ENCODE data around the gene CDH26.

The CDH26 gene

GRCh38 chr20:59961423-59961822 is 3.2 kb downstream of the CDH26 start:
- Mint-ChIP-seq H3K27ac (no peak overlapping the region), H3K27me3 (ENCODE audit: low read depth) (peaks cover 18% of the 10 kb centered on the region), H3K9me3 (no peaks in the 10 kb centered on the region), H3K4me3 (no peak overlapping the region), H3K36me3 (ENCODE audit: low read depth) (no peaks in the 10 kb centered on the region), H3K4me1 (no peaks in the 10 kb centered on the region)
- no peak for TF ChIP-seq CTCF (IDR thresholded peaks at IDR 0.05; ENCODE audit: unreplicated experiment in 3 of 3)

GRCh38 chr20:59962155-59962554 is 3.9 kb downstream of the CDH26 start:
- no peak overlapping the region for H3K4me3 Mint-ChIP-seq
- H3K4me1 Mint-ChIP-seq: no peaks in the 10 kb centered on the region
- peaks cover 18% of the 10 kb centered on the region for H3K27me3 Mint-ChIP-seq (ENCODE audit: low read depth)
- no peak overlapping the region for H3K27ac Mint-ChIP-seq
- H3K9me3 Mint-ChIP-seq: no peaks in the 10 kb centered on the region
- TF ChIP-seq CTCF (IDR thresholded peaks at IDR 0.05; ENCODE audit: unreplicated experiment in 3 of 3): no peak
- no peaks in the 10 kb centered on the region for H3K36me3 Mint-ChIP-seq (ENCODE audit: low read depth)

- H3K4me1 Mint-ChIP-seq: no peaks in the 10 kb centered on the region
- H3K36me3 Mint-ChIP-seq (ENCODE audit: low read depth): no peaks in the 10 kb centered on the region
- no peak overlapping the region for H3K4me3 Mint-ChIP-seq
- H3K27me3 Mint-ChIP-seq (ENCODE audit: low read depth): peaks cover 6% of the 10 kb centered on the region
- no peak overlapping the region for H3K27ac Mint-ChIP-seq
- no peaks in the 10 kb centered on the region for H3K9me3 Mint-ChIP-seq
- TF ChIP-seq CTCF (IDR thresholded peaks at IDR 0.05; ENCODE audit: unreplicated experiment in 3 of 3): no peak
Observed at GRCh38 chr20:59966428-59966827, 8.2 kb downstream of the CDH26 start.

- Mint-ChIP-seq H3K4me1 (peaks cover 17% of the 10 kb centered on the region), H3K27me3 (ENCODE audit: low read depth) (peaks cover 8% of the 10 kb centered on the region), H3K36me3 (ENCODE audit: low read depth) (no peaks in the 10 kb centered on the region), H3K9me3 (no peaks in the 10 kb centered on the region), H3K4me3 (no peak overlapping the region), H3K27ac (no peak overlapping the region)
- TF ChIP-seq CTCF (IDR thresholded peaks at IDR 0.05; ENCODE audit: unreplicated experiment in 3 of 3): no peak
Observed at GRCh38 chr20:59971428-59971827, 13.2 kb downstream of the CDH26 start.

GRCh38 chr20:59972037-59972801 is 14.0 kb downstream of the CDH26 start:
- Mint-ChIP-seq H3K36me3 (ENCODE audit: low read depth) (no peaks in the 10 kb centered on the region), H3K27me3 (ENCODE audit: low read depth) (peaks cover 8% of the 10 kb centered on the region), H3K27ac (no peak overlapping the region), H3K4me1 (peaks cover 21% of the 10 kb centered on the region), H3K9me3 (no peaks in the 10 kb centered on the region), H3K4me3 (no peak overlapping the region)
- TF ChIP-seq CTCF (IDR thresholded peaks at IDR 0.05; ENCODE audit: unreplicated experiment in 3 of 3): no peak

Data from nephron (organoid).